HG02610 (cell line): Measurements from ENCODE around the gene VPS29.
A peak's percentile ranks its signal among the peaks of the same experiment; 100 is the strongest.
"Not testable (repeated sequence)": the region's sequence is repeated elsewhere in the genome, so short reads cannot be mapped to it uniquely, and the experiment has no call there.

Experiments used
- ATAC-seq: cut with Tn5 transposase; IDR thresholded peaks from one replicate; pipeline ENCODE4 v1.9.1; 2021; ENCODE audit warnings: mild to moderate bottlenecking, moderate library complexity; ENCODE audit not compliant: unreplicated experiment

VPS29 gene

DNA sequence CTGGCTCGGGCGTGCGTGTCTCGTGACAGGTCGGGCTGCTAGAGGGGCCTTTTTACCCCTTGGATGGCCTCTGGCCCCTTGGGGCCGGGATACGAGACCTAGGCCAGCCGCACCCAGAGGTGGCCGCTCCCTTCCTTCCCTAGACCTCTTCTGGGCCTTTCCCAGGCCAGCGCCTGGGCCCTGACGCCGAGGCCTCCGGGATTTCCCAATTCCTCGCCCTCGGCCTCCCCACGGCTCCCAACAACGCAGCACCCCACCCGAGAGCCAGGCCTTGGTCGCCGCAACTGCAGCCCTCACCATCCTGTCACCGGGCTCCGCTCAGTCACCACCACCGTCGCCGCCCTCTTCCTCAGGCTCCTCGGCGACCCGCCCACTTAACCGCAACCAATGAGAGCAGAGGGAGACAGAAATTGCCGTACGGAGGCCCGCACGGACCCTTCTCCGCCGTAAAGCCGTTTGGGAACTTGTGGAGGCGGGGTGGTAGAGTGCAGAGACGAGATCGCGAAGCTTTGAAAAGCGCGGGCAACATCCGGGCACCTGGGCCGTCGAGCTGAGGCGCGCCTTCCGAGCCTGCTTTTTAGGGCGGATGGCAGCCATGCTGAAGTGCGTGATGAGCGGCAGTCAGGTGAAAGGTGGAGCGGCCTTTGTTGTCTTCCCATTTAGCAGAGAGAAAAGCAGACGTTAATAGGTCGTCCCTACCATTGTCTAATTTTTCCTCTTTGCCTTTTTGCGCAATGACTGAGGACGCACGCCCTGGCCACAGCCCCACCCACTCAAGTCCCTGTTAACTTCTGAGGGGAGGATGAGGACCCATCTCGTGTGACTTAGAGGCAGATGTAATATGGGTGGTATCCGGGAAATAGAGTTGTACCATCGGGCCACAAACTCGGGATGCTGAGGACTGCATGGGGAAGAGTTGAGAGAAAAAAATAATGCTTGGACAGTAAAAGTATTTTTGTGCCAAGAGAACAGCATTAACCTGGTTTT lies at the start of gene VPS29, which contains the start of gene RAD9B:
TSS of gene VPS29 (minus strand) at position 360 of the 987 bp plus-strand sequence. CDS start at position 300, 60 bp downstream.
TSS of gene RAD9B (plus strand) at position 580 of the 987 bp plus-strand sequence. CDS start at position 587, 7 bp downstream.
- peak; percentile 91 for ATAC-seq

DNA sequence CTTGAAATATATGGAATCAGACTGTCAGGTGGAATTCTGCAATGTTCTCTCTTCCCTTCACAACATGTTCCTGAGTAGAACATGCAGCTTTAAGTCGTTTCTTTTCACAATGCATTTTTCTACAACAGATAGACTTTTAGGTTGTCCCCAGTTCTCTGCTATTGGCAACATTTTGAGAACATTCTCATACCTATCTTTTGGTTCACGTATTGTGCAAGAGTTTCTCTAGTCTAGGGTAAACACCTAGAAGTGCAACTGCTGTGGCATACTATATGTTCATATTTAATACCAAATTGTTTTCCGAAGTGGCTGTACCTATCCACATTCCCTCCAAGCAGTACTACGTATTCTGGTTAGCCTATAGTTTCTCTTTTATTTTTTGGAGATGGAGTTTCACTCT lies 49.1 kb upstream of the VPS29 start:
- ATAC-seq, result no peak

DNA sequence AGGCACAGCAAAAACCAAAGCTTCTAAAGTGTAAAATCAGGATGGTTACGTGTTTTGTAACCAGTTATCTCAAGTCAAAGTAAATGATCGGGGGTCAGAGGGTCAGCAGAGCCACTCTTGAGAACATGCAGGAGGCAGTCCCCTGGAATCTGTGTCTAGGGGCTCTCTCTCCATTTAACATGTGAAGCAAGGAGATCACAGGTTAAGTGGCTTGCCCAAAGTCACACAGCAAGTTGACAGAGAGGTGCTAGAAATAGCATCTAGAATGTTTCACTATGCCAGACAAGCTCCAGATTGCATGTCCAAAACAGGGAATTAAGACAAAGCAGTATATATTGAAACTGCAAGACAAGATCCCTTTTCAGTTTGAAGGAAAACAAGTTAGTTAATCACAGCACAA lies 47.8 kb upstream of the VPS29 start:
- no peak for ATAC-seq

DNA sequence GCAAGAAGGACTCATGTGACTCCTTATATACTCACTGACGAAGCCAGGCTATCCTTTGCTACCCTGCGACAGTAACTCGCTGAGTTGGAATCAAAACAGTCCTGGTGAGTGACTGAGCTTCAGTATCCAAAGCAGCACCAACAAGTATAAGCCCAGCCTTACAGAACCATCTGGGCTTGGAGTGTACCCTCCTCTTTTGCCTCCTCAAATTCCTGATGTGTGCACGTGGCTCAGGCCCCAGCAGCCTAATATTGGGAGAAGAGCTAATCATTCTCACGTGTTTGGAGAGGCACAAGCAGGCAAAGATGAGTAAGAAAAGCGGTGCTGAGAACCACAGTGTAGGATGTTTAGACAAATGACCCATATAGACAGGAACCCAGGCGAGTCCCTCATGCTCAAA lies 46.8 kb upstream of the VPS29 start:
- no peak for ATAC-seq

DNA sequence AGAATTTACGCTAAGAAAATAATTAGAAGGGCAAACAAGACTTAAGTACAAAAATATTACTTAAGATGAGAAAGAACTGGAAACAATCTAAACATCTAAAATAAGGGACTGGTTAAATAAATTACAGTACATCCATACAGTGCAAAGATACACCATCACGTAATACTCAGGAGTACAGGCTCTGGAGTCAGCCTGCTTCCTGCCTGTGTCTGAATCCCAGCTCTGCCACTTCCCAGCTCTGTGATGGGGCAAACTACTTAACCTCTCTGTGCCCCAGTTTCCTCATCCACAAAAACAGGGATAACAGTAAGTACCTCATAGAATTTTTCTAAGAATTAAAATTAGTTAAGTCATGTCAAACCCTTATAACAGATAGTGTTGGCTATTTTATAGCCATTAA lies 45.2 kb upstream of the VPS29 start:
- ATAC-seq, result no peak

DNA sequence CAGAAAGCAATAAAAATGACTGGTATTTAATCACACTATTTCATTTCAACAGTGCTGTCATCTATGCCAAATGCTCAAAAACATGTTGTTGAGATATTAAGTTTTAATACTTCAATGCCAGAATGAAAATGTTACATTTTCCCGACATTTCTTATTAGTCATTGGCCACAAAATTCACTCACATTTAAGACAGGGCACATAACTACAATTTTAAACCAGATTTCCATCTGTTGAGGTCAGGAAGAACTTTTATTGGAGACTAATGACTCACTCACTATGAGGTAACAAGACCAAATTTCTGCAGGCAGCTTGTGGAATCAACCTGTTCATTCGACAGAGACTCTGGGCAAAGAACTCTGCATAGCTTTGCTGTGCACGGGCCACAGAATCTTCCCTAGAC lies 44.4 kb upstream of the VPS29 start:
- ATAC-seq, result no peak

DNA sequence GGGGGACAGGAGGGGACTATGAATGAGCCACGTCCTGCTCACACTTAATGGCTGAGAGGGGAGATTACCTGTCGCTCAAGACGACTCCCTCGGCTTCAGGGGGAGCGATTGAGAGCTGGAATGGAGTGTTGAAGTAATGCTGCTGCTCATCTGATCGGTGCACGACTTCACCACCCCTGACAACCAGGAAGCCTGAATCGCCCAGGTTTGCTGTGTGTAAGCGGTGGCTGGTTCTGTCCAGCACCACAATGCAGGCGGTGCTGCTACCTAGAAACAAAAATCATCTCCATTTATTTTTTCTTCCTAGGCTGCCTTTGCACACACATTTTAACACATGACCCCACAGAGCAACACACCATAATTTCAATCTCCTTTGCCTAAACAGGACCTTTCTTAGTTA lies 43.9 kb upstream of the VPS29 start:
- no peak for ATAC-seq

DNA sequence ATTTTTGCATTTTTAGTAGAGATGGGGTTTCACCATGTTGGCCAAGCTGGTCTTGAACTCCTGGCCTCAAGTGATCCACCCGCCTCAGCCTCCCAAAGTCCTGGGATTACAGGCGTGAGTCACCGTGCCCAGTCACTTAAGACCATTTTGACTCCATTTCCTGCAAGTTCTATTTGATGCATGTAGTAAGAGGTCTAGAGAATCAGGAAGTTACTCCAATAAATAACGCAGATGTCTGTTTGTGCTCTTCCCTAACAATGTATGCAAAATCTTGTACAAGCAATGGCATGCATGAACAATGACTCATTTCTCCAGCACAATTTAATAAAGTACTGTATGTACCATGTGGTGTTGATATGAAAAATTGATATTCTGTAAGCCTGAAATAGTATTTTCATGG lies 43.3 kb upstream of the VPS29 start:
- ATAC-seq, result not testable (repeated sequence)

DNA sequence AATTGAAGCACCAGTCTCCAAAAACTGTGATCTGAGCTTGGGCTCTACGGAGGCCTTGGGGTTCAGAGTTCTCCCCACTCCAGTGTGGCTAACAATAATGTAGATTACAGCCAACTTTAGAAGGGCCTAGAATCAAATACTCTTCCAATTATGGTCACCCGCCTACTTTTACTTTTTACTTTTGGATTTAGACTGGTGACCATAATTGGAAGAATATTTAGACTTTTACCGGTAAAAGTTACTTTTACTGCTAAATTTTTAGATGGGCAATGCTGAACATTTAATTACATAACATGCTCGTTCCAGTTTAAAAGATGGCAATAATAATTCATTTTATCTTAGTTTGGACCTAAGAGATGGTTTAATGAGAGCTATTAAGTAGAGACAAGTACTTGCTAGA lies 42.1 kb upstream of the VPS29 start:
- no peak for ATAC-seq

DNA sequence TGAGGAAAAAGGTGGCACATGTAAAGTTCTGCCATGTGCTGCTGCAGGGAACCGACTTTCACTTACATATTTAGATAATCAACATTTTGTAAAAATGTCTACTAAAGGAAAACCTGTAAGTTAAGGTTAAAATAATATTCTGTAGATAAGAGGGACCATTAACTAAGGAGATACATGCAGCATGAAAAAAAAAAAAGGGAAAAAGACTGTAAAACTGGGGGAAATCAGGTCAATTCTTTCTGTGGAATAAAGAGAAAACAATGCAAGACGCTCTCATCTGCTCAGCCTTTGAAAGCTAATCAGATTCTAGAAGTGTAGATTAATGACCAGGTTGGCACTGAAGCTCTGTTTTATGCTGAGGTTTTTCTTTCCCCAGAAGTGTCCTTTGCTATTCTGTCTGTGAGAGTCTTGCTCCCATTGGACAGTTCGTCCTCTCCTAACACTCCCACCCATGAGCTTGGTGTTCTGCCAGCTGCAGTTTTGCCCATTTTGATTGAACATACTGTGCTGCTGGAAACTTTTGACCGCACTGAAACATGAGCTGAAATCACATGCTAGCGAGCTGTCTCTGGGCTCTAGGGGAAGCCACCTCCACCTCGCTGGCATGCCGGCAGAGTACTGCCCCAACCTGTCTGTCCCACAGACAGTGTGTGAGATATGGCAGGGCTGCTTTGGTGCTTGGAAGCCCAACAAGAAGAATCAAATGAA lies 41.5 kb upstream of the VPS29 start:
- no peak for ATAC-seq

DNA sequence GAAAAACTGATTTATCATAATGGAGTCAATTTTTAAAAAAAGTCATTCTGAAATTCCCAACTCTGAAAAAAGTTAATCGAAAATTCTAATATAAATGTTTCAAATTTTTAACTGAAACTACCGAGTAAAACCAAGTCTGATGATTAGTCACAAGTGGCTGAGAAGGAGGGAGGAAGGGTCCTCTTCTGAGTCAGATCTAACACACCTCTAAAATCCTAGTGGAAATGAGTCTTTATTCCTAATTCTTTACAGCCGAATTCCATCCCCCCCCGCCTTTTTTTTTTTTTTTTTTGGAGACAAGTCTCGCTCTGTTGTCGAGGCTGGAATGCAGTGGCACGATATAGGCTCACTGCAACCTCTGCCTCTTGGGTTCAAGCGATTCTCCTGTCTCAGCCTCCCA lies 38.1 kb upstream of the VPS29 start:
- ATAC-seq, result no peak

DNA sequence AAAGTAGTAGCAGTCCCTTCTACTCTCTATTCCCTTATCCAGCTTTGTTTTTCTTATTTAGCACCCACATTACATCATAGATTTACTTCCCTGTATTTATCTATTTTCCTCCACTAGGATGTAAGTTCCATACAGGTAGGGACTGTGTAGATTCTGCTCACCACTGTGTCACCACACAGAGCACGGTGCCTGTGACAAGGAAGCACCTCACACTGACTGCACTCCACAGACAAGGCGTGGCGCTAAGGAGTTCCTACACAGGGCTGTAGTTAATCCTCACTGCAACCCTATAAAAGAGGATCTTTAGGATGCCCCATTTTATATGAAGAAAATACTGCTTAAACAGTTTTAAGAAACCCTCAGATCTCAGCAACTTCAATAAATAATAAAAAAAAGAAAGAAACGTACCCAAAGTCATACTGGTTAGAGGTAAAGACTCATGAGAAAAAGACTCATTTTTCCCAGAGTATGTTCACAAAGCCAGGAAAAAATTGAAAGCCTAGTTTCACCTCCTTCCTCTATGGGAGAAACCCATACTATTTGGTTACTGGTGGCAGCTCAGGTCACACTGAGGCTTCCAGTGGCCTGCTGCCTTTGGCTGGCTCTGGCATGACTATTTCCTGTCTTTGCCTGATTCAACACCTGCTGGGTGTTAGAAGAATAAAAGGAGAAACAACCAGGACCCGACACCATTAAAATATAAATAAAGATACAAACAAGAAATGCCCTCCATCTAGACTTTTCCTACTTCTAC lies 37.1 kb upstream of the VPS29 start:
- no peak for ATAC-seq

DNA sequence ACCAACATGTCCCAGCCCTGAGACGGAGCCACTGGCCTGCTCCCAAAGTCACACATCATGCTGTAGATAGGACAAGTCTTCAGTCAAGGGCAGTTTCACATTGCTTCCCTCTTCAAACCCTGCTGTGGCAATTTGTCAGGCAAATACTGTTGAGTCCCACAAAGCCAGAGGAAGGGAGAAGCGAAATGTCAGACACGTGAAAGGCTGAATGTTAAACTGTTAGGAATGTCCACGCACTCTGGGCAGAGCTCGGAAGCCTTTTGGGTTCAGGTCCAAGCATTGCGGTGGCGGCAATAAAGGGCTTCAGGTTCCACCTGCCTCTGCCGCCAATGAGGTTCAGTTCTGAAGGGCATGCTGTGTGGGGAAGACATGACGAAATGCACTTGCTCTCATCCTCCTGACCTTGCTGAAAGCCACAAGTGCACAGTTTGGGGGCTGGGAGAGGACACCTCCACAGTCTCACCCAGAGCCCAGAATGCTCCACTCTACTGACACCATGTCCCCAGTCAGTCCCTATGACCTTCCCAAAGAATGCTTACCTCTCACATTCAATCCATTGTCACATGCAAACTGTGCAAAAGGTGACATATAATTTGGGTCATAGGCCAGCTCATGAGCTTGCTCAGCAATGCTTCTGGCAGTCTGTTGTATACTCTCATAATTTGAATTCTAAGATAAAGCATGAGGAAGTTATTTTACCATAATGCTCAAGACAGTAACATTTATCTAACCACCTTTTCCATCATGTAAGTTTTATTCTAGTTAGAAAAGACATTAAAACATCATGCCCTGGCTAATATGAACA lies 35.9 kb upstream of the VPS29 start:
- no peak for ATAC-seq

DNA sequence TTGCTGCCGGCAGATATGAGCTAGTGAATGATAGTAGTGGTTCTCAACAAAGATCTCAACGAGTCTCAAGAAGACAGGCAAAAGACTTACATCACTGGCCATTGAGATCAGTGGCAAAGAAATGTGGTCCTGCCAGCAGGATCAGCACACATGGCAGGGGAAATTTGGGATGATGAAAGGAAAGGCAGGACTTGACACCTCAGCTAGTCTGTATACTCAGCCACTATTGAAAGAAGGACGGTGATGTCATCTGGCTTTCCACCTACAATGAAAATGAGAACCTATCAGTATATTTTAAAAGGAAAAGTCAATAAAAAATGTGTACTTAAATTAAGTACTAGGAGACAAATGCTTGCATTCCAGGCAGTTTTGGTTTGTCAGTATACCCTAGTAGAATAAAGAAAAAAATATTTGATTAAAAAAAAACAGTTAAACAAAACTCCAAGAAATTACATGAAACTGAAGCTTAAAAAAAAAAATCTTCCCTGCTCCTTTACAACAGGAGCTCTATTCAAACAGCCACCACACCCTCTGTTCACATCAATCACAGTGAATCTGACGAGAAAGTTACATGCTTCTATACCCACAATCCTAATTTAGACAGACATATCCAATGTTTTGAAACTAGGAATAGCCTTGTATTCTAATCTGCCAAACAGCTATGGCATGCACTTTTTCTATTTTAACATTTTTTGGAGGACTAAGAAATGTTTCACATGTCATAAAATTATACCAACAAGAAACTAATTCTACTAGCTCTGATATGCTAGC lies 35.1 kb upstream of the VPS29 start:
- ATAC-seq, result no peak

DNA sequence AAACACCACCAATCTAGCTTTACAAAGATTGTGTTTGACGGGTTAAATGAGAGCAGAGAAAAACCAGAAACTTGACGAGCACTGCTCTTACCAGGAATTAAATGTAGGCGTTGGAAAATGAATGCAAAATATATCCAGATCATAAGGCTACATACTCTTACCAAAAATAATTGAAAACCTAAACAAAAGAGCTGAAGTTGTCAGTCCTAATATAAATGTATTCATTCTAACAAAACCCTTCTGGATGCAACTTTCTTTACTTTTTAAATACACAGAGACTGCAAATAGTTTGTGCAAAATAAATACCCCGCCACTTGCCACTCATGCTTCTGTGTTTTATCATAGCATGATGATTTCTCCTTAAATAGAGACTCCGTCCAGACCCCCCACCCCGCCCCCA lies 32.9 kb upstream of the VPS29 start:
- ATAC-seq, result no peak

DNA sequence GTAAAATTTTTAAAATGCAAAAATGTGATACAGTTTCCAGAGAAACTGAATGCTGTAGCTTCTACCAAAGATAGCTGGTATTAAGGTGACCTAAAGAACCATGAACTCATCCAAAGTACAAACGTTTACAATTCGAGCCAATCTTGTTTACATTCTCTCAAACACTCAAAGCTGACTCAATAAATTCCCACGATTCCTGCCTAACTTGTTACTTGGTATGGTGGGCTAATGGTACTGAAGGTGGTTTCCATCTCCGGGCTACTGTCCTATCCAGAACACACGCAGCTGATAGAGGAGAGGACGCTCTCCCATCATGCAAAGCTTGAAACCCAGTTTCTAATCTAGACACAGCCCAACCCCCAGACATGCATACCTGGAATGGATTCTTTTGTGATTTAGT lies 31.7 kb upstream of the VPS29 start:
- no peak for ATAC-seq

DNA sequence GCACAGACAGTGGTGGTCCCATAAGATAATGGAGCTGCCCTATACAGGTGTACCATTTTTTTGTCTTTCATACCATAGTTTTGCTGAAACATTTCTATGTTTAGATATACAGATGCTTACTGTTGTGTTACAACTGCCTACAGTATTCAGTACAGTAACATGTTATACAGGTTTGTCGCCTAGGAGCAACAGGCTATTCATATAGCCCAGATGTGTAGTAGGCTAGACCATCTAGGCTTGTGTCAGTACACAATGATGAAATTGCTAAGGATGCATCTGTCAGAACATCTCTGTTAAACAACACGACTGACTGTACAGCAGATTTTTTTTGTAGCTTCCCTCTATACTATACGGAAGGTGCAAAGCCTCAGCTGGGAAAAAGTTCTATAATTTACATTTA lies 30.7 kb upstream of the VPS29 start:
- no peak for ATAC-seq

DNA sequence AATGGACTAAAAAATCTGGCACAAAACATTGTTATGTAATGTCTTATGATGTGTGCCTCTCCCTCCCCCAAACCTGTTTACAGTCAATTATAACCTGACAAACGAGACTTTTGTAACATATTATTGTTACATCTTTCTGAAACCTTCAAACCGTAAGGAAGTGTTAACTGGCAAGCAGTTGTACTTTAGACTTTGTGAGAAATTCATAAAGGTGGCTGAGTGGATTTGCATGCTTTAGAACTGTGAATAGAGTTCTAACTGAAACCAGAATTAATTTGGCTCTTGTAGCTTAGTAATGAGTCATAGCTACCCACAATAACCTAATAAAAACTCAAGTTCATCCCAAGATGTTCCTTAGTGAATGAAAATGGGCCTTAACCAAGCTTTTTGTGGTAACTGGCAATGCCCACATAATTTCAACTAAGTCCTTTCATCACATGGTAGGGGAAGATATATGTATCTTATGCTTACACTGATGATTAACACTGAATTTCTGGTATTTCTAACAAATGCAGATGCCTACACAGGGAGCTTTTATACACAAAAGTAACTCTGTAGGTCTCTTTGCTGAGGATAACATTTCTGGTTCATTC lies 29.9 kb upstream of the VPS29 start:
- ATAC-seq, result peak; percentile 86

DNA sequence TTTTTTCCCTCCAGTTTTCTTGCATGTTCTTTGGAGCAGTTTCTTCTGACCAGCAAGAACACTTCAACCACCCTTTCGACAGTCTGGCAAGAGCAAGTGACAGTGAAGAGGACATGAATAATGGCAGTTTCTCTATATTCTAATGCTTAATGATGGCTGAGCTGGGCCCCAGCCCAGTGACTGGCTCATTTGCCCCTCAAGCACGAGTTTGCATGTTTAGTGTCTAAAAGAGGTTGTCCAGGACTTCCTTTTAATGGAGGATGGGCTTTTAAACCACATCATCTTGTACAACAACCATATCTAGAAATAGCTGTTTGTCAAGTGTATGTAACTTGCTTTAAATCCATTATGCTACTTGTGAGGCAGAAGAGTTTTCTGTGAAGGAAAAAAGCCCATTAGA lies 28.6 kb upstream of the VPS29 start:
- ATAC-seq, result no peak
